Right renal cortex interstitium (tissue), 3 donors: ENCODE results near the gene CHST12. TPM values are rescaled to one million over a fixed set of nuclear protein-coding genes. Genes with fewer than 3 reads are reported as not detected.

Experiments used
- DNase-seq, 3 donors: peaks; one replicate each; pipeline ENCODE4 v3.0.0-alpha.2; 2013; ENCODE audit warnings: low read depth in 3 of 3, low spot score in 2 of 3
- polyA plus RNA-seq, 3 donors: library from polyadenylated mRNA; unstranded; fragments of 120-200 nt; gene quantifications; one replicate each; pipeline ENCODE4 v1.2.1, GENCODE V29; 2013; ENCODE audit not compliant: insufficient read length in 3 of 3

The CHST12 gene
- polyA plus RNA-seq, 3 donors, result 6.8 to 9.8 (median 8.5) TPM

DNA sequence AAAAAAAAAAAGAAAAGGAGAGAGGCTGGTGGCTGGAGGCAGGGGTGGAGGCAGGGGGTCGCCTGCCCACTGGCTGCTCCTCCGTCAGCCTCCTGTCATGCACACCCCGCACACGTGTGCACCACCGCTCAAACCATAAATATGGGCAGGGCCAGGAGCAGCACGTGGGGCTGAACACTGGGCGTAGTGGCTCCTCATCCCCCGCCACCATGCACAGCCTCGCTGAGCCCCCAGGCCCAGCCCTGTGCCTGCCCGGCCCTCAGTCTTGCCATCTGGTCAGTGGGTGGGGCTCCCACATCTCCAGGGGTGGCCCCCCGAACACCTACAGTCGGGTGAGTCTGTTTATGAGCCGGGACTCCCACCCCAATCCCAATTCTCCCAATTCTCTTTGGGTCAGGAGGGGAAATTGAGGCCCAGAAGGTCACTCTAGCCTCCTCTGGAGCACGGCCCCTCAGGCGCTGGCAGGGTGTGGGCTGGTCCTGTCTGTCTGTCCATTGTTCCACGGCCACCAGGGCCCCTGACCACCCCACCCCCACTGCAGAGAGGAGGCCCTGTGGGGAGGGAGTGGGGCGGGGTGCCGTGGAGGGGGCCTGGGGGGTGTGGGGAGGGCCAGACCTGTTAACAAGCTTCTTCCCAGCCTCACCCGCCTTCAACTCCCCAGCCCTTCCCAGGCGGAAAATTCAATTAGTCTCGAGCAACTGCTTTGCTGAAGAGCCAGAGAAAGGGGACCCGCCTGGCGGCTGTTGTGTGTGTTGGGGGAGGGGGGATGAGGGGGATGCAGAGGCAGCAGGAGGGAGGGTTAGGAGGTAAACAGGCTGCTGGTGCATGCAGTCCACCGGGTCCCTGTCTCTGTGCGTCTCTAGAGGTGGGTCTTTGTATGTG is 92.2 kb downstream of the CHST12 start:
- DNase-seq, result no peak

DNA sequence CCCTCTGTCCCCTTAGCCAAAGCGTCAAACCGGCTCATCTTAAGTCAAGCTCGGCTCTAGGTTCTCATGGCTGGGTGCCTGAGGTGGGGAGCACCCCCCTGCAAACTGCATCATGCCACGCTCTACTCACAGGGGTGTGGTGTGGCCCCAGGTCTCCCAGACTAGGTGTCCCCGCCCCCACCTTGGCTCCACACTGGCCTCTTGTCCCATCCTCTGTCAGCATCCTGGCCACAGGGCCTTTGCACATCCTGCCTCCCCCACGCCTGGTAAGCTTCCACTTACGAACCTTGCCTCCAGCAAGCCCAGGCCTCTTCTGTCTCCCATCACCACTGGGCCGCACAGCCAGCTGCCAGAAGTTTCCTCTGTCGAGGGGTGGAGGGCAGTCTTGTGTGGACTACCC is 93.0 kb downstream of the CHST12 start:
- no peak for DNase-seq

DNA sequence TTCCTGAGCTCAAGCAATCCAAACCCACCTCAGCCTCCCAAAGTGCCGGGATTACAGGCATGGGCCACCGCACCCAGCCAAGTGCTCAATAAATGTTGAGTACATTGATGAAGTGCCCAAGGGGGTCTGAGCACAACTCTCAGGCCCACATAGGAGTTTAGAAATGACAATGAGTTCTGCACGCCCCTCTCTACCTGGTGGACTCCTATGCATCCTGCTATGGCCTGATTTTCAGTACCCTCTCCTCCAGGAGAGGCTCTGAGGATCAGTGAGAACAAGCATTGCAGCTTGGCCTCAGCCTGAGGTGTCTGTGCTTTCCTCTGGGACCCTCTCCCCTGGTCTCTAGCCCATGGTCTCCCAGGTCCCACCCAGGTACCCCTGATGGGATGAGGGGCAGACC is 93.7 kb downstream of the CHST12 start:
- no peak for DNase-seq

DNA sequence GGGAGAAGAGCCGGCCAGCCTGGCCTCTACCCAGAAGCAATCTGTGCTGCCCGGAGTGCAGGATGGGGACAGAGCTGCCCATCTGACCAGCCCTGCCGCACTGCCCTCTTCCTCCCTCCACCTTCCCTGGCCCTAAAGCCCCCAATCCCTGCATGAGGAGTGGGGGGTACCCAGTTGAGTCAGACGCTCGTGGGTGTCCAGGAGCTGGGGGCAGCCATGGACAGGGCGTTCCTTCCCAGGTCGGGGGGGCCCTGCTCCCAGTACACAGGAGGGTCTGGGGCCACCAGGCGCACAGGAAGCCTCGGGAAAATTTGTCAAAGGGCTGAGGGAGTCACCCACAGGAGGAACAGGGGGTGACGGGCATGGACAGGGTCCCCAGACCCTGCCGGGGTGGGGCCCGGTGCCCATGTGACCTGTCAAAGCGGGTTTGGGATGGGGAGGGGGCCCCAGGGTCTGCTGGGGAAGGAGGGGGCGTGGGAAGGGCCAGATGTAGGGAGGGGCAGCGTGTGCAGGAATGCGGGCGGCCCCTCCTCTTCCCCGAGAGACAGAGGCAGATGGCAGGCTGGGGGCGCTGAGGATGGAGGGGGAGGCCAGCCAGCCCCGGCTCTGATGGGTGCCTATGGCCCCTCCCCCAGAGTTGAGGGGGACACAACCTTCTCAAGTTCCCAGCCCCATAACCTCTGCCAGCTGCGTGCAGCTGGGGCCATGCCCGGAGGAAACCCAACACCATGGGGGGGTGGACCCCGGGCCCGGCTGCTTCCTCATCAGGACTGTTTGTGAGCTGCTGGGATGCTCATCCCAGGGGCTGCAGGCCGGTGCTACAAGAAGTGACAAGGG is 94.3 kb downstream of the CHST12 start:
- DNase-seq, result no peak

Other genes with a start within 250 kb of the CHST12 start
- gene MAD1L1, start 170.7 kb upstream of the CHST12 start, polyA plus RNA-seq, result 10 to 100 TPM; 22.9 to 26.0 (median 25.1) TPM
- 10 to 100 TPM; 36.9 to 41.3 (median 40.2) TPM for gene MRM2, start 161.4 kb upstream of the CHST12 start, polyA plus RNA-seq
- 10 to 100 TPM; 18.9 to 19.8 (median 19.0) TPM for gene NUDT1, start 161.4 kb upstream of the CHST12 start, polyA plus RNA-seq
- 10 to 100 TPM; 37.1 to 44.0 (median 37.6) TPM for gene SNX8, start 89.2 kb upstream of the CHST12 start, polyA plus RNA-seq
- 100 to 1,000 TPM; 153 to 173 (median 163) TPM for gene EIF3B, start 48.8 kb upstream of the CHST12 start, polyA plus RNA-seq
- gene GRIFIN, start 72.8 kb downstream of the CHST12 start, polyA plus RNA-seq, result not detected
- 10 to 100 TPM; 25.3 to 31.0 (median 30.7) TPM for gene LFNG, start 116.2 kb downstream of the CHST12 start, polyA plus RNA-seq
- gene BRAT1, start 151.9 kb downstream of the CHST12 start, polyA plus RNA-seq, result 10 to 100 TPM; 18.7 to 22.9 (median 20.3) TPM
- gene IQCE, start 155.4 kb downstream of the CHST12 start, polyA plus RNA-seq, result 10 to 100 TPM; 19.2 to 21.2 (median 21.2) TPM
- gene TTYH3, start 228.4 kb downstream of the CHST12 start, polyA plus RNA-seq, result 10 to 100 TPM; 65.8 to 75.9 (median 68.7) TPM